Neutrophil (primary cell): ENCODE measurements around the gene BEST4.
"Not testable (repeated sequence)": the region's sequence is repeated elsewhere in the genome, so short reads cannot be mapped to it uniquely, and the experiment has no call there.

Experiments
- H3K27ac ChIP-seq: fragments of 200-600 bp; sonication (generic); 2 replicates; pipeline ENCODE4 v1.5.1; 2016; ENCODE audit warnings: mild to moderate bottlenecking, moderate library complexity
- H3K27me3 ChIP-seq: fragments of 200-600 bp; sonication (generic); 2 replicates; pipeline ENCODE4 v1.6.0; 2016; ENCODE audit warnings: mild to moderate bottlenecking
- H3K36me3 ChIP-seq: fragments of 200-600 bp; sonication (generic); 2 replicates; pipeline ENCODE4 v1.5.1; 2017
- H3K4me1 ChIP-seq, 2 experiments: fragments of 200-600 bp in 1 of 2; sonication (generic) in 1 of 2; 1 replicate in 1 of 2; 2 replicates in 1 of 2; pipeline versions ENCODE4 v1.5.1 to v1.6.1; 2013 to 2016; ENCODE audit warnings: low read depth in 1 of 2, low read length in 1 of 2, mild to moderate bottlenecking in 1 of 2, moderate library complexity in 1 of 2; ENCODE audit not compliant: control insufficient read depth in 1 of 2, insufficient read depth in 1 of 2
- H3K4me3 ChIP-seq, 2 experiments: fragments of 200-600 bp in 1 of 2; sonication (generic) in 1 of 2; 1 replicate in 1 of 2; 2 replicates in 1 of 2; pipeline ENCODE4 v1.5.1; 2013 to 2016; ENCODE audit warnings: low read depth in 1 of 2, low read length in 1 of 2, mild to moderate bottlenecking in 1 of 2, moderate library complexity in 1 of 2
- H3K9me3 ChIP-seq: fragments of 200-600 bp; sonication (generic); 2 replicates; pipeline ENCODE4 v1.5.1; 2016
- TF ChIP-seq, protein P1 (sequence below): fragments of 200-600 bp; sonication (generic); IDR thresholded peaks from 2 replicates; pipeline ENCODE4 v1.5.1; 2016; ENCODE audit warnings: antibody characterized with exemption

BEST4 gene

DNA sequence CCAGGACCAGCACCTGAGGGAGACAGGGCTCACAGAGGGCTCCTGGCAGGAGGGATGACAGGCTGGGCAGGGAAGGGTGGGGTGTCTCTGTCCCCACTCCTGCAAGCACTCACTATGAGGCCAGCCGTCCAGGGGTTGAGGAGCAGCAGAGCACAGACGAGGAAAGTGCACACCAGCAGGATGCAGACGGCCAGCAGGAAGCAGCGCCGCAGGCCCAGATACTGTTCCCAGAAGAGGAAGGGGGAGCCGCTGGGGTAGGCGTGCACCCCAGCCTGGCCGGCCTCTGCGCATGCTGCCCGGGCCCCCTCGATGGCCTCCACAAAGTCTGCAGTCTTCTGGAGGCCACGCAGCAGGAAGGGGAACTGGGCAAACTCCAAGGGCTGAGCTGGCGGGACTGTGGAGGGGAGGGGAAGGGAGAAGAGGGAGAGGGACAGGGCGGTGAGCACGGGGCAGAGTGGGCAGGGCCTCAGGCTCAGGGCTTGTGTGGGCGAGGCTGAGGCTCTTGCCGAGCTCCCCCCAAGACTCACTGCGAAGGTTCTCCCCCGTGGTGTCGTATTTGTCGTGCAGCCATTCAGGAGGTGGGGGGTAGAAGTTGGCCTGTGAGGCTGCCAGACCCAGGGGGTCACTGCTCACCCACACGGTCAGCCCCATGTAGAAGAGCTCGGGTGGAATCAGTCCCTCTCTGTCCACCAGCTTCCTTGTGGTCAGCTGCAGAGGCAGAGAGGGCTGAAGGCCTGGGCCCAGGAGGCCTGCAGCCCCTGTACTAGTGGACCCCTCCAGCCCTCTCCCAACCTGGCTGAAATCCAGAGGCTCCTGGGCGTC, 38.6 kb upstream of the BEST4 start:
- Histone ChIP-seq H3K4me3 (peak overlapping the region; percentile 25), H3K4me1 (peaks cover 28 to 31% of the 10 kb centered on the region in 2 experiments), H3K36me3 (no peaks in the 10 kb centered on the region), H3K9me3 (no peaks in the 10 kb centered on the region), H3K27me3 (no peaks in the 10 kb centered on the region), H3K27ac (peak overlapping the region; percentile 43)
- TF ChIP-seq, protein P1, sequence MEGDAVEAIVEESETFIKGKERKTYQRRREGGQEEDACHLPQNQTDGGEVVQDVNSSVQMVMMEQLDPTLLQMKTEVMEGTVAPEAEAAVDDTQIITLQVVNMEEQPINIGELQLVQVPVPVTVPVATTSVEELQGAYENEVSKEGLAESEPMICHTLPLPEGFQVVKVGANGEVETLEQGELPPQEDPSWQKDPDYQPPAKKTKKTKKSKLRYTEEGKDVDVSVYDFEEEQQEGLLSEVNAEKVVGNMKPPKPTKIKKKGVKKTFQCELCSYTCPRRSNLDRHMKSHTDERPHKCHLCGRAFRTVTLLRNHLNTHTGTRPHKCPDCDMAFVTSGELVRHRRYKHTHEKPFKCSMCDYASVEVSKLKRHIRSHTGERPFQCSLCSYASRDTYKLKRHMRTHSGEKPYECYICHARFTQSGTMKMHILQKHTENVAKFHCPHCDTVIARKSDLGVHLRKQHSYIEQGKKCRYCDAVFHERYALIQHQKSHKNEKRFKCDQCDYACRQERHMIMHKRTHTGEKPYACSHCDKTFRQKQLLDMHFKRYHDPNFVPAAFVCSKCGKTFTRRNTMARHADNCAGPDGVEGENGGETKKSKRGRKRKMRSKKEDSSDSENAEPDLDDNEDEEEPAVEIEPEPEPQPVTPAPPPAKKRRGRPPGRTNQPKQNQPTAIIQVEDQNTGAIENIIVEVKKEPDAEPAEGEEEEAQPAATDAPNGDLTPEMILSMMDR = no peak

DNA sequence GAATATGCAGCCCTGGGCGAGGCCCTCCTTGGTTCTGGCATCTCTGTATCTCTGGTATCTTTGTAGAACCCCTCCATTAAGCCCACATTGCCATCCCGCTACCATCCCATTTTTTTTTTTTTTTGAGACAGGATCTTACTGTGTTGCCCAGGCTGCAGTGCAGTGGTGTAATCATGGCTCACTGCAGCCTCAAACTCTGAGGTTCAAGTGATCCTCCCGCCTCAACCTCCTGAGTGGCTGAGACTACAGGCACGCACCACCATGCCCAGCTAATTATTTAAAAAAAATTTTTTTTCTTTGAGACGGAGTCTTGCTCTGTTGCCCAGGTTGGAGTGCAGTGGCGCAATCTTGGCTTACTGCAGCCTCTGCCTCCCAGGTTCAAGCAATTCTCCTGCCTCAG, 36.4 kb upstream of the BEST4 start:
- H3K27ac ChIP-seq, H3K9me3 ChIP-seq, H3K36me3 ChIP-seq, H3K4me3 ChIP-seq, H3K27me3 ChIP-seq: not testable (repeated sequence)
- peaks cover 19 to 24% of the 10 kb centered on the region in 2 experiments for H3K4me1 ChIP-seq

DNA sequence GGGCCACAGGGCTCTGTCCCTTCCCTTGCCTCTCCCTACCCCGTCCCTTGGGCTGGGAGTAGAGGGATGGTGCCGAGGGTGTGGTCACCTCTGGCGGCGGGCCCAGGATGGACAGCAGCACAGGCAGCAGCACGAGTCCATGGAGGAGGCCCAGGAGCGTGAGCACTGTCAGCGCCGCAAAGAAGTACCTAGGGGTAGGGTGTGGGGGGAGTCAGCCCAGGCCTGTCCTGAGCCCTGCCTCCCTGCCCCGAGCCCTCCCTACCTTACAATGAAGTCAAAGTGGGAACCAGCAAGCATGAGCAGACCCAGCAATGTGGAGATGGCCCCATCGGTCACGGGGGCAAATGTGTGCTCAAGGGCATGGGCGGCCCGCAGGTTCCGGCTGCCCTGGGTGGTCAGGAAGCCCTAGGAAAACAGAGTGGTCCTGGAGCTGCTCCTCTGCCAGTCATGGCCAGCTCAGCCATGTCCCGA, 35.0 kb upstream of the BEST4 start:
- Histone ChIP-seq H3K27ac (no peak overlapping the region), H3K9me3 (no peaks in the 10 kb centered on the region), H3K27me3 (no peaks in the 10 kb centered on the region), H3K4me3 (no peak overlapping the region), H3K4me1 (peaks cover 28 to 30% of the 10 kb centered on the region in 2 experiments), H3K36me3 (no peaks in the 10 kb centered on the region)
- TF ChIP-seq, protein P1 = no peak

DNA sequence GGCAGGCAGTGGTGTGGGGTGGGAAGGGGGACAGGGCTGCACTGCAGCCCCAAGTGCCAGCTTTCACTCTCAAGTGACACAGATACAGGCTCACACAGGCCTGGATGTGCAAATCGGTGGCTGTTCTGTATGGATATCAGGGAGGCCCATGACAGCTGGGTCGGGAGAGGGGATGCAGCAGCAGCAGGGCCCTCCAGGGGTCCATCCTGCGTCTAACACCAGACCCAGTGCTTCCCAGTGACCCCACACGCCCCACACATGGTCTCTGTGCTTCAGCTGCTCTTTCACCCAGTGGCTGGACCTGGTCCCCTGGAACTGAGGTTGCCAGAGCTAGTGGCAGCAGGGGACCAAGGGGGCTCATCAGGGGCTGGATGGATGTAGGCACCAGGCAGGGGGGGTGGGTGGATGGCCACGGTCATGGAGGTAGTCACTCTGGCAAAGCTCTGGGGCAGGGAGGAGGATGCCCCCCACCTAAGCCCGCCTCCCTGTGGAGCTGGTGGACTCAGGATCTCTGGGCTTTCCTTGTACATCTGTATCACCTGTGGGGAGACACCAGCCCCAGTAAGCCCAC, 34.2 kb upstream of the BEST4 start:
- peaks cover 28 to 29% of the 10 kb centered on the region in 2 experiments for H3K4me1 ChIP-seq
- no peaks in the 10 kb centered on the region for H3K27me3 ChIP-seq
- no peak overlapping the region for H3K27ac ChIP-seq
- H3K36me3 ChIP-seq = no peaks in the 10 kb centered on the region
- H3K9me3 ChIP-seq = no peaks in the 10 kb centered on the region
- TF ChIP-seq, protein P1 = no peak
- no peak overlapping the region for H3K4me3 ChIP-seq

DNA sequence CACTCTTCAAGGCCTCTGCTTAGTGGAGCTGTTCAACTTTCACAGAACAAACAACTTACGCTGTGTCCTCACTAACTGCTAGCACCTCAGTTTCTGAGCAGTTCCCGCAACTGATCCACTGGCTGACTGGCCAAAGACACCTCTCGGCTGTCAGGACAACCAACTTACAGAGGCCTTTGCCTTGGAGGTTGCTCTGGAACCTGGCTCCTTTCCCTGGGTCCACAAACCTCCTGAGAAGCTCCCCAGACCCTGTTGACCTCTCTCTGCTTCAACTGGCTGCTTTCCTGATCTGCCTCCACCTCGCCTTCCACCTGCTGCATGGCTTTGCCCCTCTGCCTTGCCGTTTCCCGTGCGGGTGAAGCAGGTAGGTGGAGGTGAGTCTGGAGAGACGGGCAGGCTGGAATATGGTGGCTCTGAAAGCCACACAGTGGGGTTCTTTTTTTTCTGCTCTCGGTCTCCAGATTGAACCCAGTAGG, 33.3 kb upstream of the BEST4 start:
- H3K36me3 ChIP-seq = no peaks in the 10 kb centered on the region
- peaks cover 19 to 20% of the 10 kb centered on the region in 2 experiments for H3K4me1 ChIP-seq
- TF ChIP-seq, protein P1 = no peak
- no peak overlapping the region for H3K4me3 ChIP-seq
- no peaks in the 10 kb centered on the region for H3K9me3 ChIP-seq
- no peaks in the 10 kb centered on the region for H3K27me3 ChIP-seq
- no peak overlapping the region for H3K27ac ChIP-seq
